NB4 (cell line): ENCODE data around the gene CST6.
"Not testable (repeated sequence)": the region's sequence is repeated elsewhere in the genome, so short reads cannot be mapped to it uniquely, and the experiment has no call there.

Source experiments
- CTCF ChIP-seq: IDR thresholded peaks from one replicate; pipeline ENCODE4 v1.5.1; 2012; ENCODE audit warnings: low read depth, low read length
- MAX ChIP-seq: IDR thresholded peaks from 2 replicates; pipeline ENCODE4 v1.6.1; 2011; ENCODE audit warnings: low read depth, low read length
- MYC ChIP-seq: IDR thresholded peaks from 2 replicates; pipeline ENCODE4 v1.6.1; 2011; ENCODE audit warnings: low read depth, low read length
- POLR2A ChIP-seq: IDR thresholded peaks from 2 replicates; pipeline ENCODE4 v1.6.1; 2011; ENCODE audit warnings: mild to moderate bottlenecking; ENCODE audit not compliant: insufficient read length; ENCODE audit errors: extremely low read depth

- not testable (repeated sequence) for TF ChIP-seq CTCF, MAX, MYC, POLR2A
These were observed 1.8 kb upstream of the CST6 start for GRCh38 chr11:66010036-66010435.
